Measurements from ENCODE around the gene PLAC1. TPM values are rescaled to one million over a fixed set of nuclear protein-coding genes. Genes with fewer than 3 reads are reported as not detected.

PLAC1 gene
- total RNA-seq, 3 donors from 2014 or later (not counting 1 experiment from before 2014, with no cell fraction given), result not detected

- Mint-ChIP-seq H3K27me3 (ENCODE audit: low read depth in 2 of 2) (peaks cover 0 to 23% of the 10 kb centered on the region in 2 donors), H3K4me3 (no peak overlapping the region), H3K36me3 (no peaks in the 10 kb centered on the region), H3K9me3 (no peaks in the 10 kb centered on the region), H3K4me1 (no peaks in the 10 kb centered on the region), H3K27ac (no peak overlapping the region)
- no peak overlapping the region for H3K27ac ChIP-seq (ENCODE audit: low read length)
- no peak overlapping the region for H3K4me3 ChIP-seq (ENCODE audit: low read length)
- TF ChIP-seq CTCF (IDR thresholded peaks at IDR 0.05), result no peak
- H3K27me3 ChIP-seq (ENCODE audit: control insufficient read depth, insufficient read depth, low read length), result no peaks in the 10 kb centered on the region
- no peaks in the 10 kb centered on the region for H3K36me3 ChIP-seq (ENCODE audit: control insufficient read depth, insufficient read depth, low read length)
- no peaks in the 10 kb centered on the region for H3K4me1 ChIP-seq (ENCODE audit: control insufficient read depth, insufficient read depth, low read length)
- no peak for ATAC-seq
- no peak for DNase-seq
- 100% methylated on average over 2 of the region's 3 CpGs for WGBS (ENCODE audit: insufficient coverage)
- no peaks in the 10 kb centered on the region for H3K9me3 ChIP-seq (ENCODE audit: control insufficient read depth, insufficient read depth, low read length)
- intact Hi-C loops (cut with micrococcal nuclease), result no loop called here
Measured at GRCh38 chrX:134569306-134569705, 89.0 kb downstream of the PLAC1 start.

- no peak for TF ChIP-seq CTCF (IDR thresholded peaks at IDR 0.05)
- no peaks in the 10 kb centered on the region for H3K9me3 Mint-ChIP-seq
- no peak overlapping the region for H3K27ac ChIP-seq (ENCODE audit: low read length)
- H3K4me1 ChIP-seq (ENCODE audit: control insufficient read depth, insufficient read depth, low read length), result no peaks in the 10 kb centered on the region
- no peaks in the 10 kb centered on the region for H3K36me3 Mint-ChIP-seq
- peaks cover 0 to 23% of the 10 kb centered on the region in 2 donors for H3K27me3 Mint-ChIP-seq (ENCODE audit: low read depth in 2 of 2)
- H3K4me3 ChIP-seq (ENCODE audit: low read length), result no peak overlapping the region
- no peak overlapping the region for H3K4me3 Mint-ChIP-seq
- H3K36me3 ChIP-seq (ENCODE audit: control insufficient read depth, insufficient read depth, low read length), result no peaks in the 10 kb centered on the region
- ATAC-seq, result no peak
- H3K9me3 ChIP-seq (ENCODE audit: control insufficient read depth, insufficient read depth, low read length), result no peaks in the 10 kb centered on the region
- intact Hi-C loops (cut with micrococcal nuclease), result no loop called here
- 83% methylated on average over 5 of the region's 8 CpGs for WGBS (ENCODE audit: insufficient coverage)
- no peaks in the 10 kb centered on the region for H3K27me3 ChIP-seq (ENCODE audit: control insufficient read depth, insufficient read depth, low read length)
- H3K27ac Mint-ChIP-seq, result no peak overlapping the region
- DNase-seq, result no peak
- no peaks in the 10 kb centered on the region for H3K4me1 Mint-ChIP-seq
Measured at GRCh38 chrX:134568285-134569016, 89.8 kb downstream of the PLAC1 start.

- ATAC-seq (no peak), DNase-seq (no peak)
- no peak for TF ChIP-seq CTCF (IDR thresholded peaks at IDR 0.05)
- H3K4me1 ChIP-seq (ENCODE audit: control insufficient read depth, insufficient read depth, low read length), result no peaks in the 10 kb centered on the region
- no peaks in the 10 kb centered on the region for H3K27me3 ChIP-seq (ENCODE audit: control insufficient read depth, insufficient read depth, low read length)
- Mint-ChIP-seq H3K9me3 (no peaks in the 10 kb centered on the region), H3K4me3 (no peak overlapping the region), H3K36me3 (no peaks in the 10 kb centered on the region), H3K27ac (no peak overlapping the region), H3K4me1 (no peaks in the 10 kb centered on the region), H3K27me3 (ENCODE audit: low read depth in 2 of 2) (peaks cover 6 to 28% of the 10 kb centered on the region in 2 donors)
- no peaks in the 10 kb centered on the region for H3K9me3 ChIP-seq (ENCODE audit: control insufficient read depth, insufficient read depth, low read length)
- no peak overlapping the region for H3K4me3 ChIP-seq (ENCODE audit: low read length)
- 83% methylated on average over 4 of the region's 5 CpGs for WGBS (ENCODE audit: insufficient coverage)
- intact Hi-C loops (cut with micrococcal nuclease), result no loop called here
- H3K27ac ChIP-seq (ENCODE audit: low read length), result no peak overlapping the region
- H3K36me3 ChIP-seq (ENCODE audit: control insufficient read depth, insufficient read depth, low read length), result no peaks in the 10 kb centered on the region
Measured at GRCh38 chrX:134566506-134566905, 91.8 kb downstream of the PLAC1 start.

GRCh38 chrX:134562002-134562401 lies 96.3 kb downstream of the PLAC1 start:
- no peak overlapping the region for H3K27ac ChIP-seq (ENCODE audit: low read length)
- no peaks in the 10 kb centered on the region for H3K27me3 ChIP-seq (ENCODE audit: control insufficient read depth, insufficient read depth, low read length)
- H3K36me3 ChIP-seq (ENCODE audit: control insufficient read depth, insufficient read depth, low read length), result no peaks in the 10 kb centered on the region
- no peak for ATAC-seq
- H3K27me3 Mint-ChIP-seq (ENCODE audit: low read depth in 2 of 2), result peaks cover 6 to 12% of the 10 kb centered on the region in 2 donors
- intact Hi-C loops (cut with micrococcal nuclease), result no loop called here
- H3K9me3 Mint-ChIP-seq, result no peaks in the 10 kb centered on the region
- H3K9me3 ChIP-seq (ENCODE audit: control insufficient read depth, insufficient read depth, low read length), result no peaks in the 10 kb centered on the region
- H3K27ac Mint-ChIP-seq, result no peak overlapping the region
- H3K4me3 Mint-ChIP-seq, result no peak overlapping the region
- DNase-seq, result no peak
- no peaks in the 10 kb centered on the region for H3K4me1 Mint-ChIP-seq
- H3K4me1 ChIP-seq (ENCODE audit: control insufficient read depth, insufficient read depth, low read length), result no peaks in the 10 kb centered on the region
- TF ChIP-seq CTCF (IDR thresholded peaks at IDR 0.05), result no peak
- H3K4me3 ChIP-seq (ENCODE audit: low read length), result no peak overlapping the region
- H3K36me3 Mint-ChIP-seq, result no peaks in the 10 kb centered on the region
- WGBS (ENCODE audit: insufficient coverage), result 93% methylated on average over 2 of the region's 2 CpGs
